Bronchial epithelial cell (primary cell): Measurements from ENCODE around the gene ELOVL3. TPM values are rescaled to one million over a fixed set of nuclear protein-coding genes. Genes with fewer than 3 reads are reported as not detected.
"Not testable (repeated sequence)": the region's sequence is repeated elsewhere in the genome, so short reads cannot be mapped to it uniquely, and the experiment has no call there.

Experiments
- DNase-seq: peaks from one replicate; pipeline ENCODE4 v3.0.0-alpha.2; 2010; ENCODE audit warnings: low read depth
- FAIRE-seq: peaks from 2 replicates; lab custom pipeline; 2011; peaks lifted over from hg19 to GRCh38; lab: Jason Lieb, UNC
- H3K27me3 ChIP-seq: 2 replicates; pipeline ENCODE4 v1.5.1; 2011; ENCODE audit warnings: low read length; ENCODE audit not compliant: control insufficient read depth, insufficient read depth
- H3K36me3 ChIP-seq: 2 replicates; pipeline ENCODE4 v1.5.1; 2011; ENCODE audit warnings: low read length; ENCODE audit not compliant: control insufficient read depth, insufficient read depth
- H3K4me3 ChIP-seq: 2 replicates; pipeline ENCODE4 v1.5.1; 2011; ENCODE audit warnings: mild to moderate bottlenecking, low read depth, low read length, control low read depth
- total RNA-seq: library from RNA; depleted of rRNA; stranded (reverse); fragments of >200 nt; gene quantifications from 2 replicates; pipeline ENCODE4 v1.2.1, GENCODE V29; 2014
- TF ChIP-seq, protein P1 (sequence below): IDR thresholded peaks from 2 replicates; pipeline ENCODE4 v1.5.1; 2011; ENCODE audit warnings: mild to moderate bottlenecking, moderate library complexity, low read length, control low read depth, inconsistent platforms; ENCODE audit not compliant: insufficient read depth, severe bottlenecking

The ELOVL3 gene, protein sequence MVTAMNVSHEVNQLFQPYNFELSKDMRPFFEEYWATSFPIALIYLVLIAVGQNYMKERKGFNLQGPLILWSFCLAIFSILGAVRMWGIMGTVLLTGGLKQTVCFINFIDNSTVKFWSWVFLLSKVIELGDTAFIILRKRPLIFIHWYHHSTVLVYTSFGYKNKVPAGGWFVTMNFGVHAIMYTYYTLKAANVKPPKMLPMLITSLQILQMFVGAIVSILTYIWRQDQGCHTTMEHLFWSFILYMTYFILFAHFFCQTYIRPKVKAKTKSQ
- total RNA-seq: not detected in 2 replicates

DNA sequence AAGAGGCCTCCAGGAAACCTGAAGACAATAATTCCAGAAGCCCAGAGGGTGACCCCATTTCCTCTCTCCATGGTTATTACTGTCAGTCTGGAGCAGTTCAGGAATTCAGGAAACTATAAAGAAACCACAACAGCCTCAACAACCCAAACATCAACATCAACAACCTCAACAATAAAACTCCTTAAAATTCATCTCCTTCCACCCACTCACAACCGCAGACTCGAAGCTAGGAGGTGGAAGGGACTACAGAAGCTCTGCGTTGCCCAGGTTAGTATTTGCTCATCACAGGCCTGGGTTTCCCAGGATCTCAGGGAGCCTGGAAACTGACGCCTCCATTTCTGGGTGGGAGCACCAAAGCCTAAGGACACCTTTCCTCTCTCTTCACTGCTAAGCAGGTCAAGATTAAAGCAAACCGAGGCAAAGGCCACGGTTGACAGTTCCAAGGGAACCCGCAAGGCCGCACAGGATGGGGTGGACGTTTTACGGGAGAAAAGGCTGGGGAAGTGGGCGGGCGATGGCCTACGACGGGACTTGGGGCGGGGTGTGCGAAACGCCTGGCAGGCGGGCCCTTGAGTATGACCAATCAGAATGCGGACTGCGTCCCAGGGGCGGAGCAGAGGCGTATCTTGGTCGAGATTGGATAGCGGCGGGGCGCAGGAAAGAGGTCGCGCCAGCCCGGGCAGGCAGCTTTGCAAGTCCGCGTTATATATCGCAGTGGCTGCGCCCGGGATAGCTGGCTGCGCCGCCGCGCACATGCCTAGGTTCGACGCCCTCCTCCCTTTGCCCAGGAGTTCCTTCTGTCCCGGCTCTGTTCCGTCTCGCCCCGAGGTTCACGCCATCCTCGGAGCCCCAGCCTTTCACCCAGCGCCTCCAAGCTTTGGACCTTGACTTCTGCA lies at the start of gene ELOVL3:
TSS of gene ELOVL3 (plus strand) at position 654 of the 896 bp plus-strand sequence. CDS start 250 bp downstream, outside the sequence.
- FAIRE-seq (no peak), DNase-seq (peak; percentile 91)
- Histone ChIP-seq H3K27me3 (peaks cover 5% of the 10 kb centered on the region), H3K4me3 (peak within 1 kb of the TSS; percentile 12), H3K36me3 (no peaks in the 10 kb centered on the region)
- TF ChIP-seq, protein P1, sequence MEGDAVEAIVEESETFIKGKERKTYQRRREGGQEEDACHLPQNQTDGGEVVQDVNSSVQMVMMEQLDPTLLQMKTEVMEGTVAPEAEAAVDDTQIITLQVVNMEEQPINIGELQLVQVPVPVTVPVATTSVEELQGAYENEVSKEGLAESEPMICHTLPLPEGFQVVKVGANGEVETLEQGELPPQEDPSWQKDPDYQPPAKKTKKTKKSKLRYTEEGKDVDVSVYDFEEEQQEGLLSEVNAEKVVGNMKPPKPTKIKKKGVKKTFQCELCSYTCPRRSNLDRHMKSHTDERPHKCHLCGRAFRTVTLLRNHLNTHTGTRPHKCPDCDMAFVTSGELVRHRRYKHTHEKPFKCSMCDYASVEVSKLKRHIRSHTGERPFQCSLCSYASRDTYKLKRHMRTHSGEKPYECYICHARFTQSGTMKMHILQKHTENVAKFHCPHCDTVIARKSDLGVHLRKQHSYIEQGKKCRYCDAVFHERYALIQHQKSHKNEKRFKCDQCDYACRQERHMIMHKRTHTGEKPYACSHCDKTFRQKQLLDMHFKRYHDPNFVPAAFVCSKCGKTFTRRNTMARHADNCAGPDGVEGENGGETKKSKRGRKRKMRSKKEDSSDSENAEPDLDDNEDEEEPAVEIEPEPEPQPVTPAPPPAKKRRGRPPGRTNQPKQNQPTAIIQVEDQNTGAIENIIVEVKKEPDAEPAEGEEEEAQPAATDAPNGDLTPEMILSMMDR: no peak

DNA sequence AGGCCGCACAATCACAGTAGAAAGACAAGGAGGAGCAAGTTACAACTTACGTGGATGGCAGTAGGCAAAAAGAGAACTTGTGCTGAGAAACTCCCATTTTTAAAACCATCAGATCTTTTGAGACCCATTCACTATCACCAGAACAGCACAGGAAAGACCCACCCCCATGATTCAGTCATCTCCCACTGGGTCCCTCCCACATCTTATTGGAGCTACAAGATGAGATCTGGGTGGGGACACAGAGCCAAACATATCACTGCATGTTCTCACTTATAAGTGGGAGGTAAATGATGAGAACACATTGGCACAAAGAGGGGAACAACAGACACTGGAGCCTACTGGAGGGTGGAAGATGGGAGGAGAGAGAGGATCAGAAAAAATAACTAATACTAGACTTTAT lies 41.5 kb upstream of the ELOVL3 start:
- Histone ChIP-seq H3K4me3 (no peak overlapping the region), H3K36me3 (no peaks in the 10 kb centered on the region), H3K27me3 (peaks cover 2% of the 10 kb centered on the region)
- FAIRE-seq (no peak), DNase-seq (no peak)
- TF ChIP-seq, protein P1: no peak

DNA sequence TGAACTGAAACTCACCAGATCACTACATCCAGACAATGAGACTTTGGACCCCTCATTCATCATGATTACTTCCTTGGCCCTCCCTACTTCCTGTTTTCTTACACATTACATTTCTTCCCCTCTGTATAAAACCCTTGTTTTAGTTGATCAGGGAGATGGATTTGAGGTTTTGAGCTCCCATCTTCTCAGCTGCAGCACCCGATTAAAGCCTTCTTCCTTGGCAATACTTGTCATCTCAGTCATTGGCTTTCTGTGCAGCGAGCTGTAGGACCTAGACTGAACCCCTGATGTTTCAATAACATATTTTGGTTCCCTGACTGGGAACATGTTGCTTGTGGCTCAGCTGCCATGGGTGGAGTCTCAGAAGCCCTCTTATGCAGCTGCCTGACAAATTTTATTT lies 40.8 kb upstream of the ELOVL3 start:
- TF ChIP-seq, protein P1: no peak
- FAIRE-seq (no peak), DNase-seq (no peak)
- Histone ChIP-seq H3K27me3 (peaks cover 2% of the 10 kb centered on the region), H3K4me3 (no peak overlapping the region), H3K36me3 (no peaks in the 10 kb centered on the region)

DNA sequence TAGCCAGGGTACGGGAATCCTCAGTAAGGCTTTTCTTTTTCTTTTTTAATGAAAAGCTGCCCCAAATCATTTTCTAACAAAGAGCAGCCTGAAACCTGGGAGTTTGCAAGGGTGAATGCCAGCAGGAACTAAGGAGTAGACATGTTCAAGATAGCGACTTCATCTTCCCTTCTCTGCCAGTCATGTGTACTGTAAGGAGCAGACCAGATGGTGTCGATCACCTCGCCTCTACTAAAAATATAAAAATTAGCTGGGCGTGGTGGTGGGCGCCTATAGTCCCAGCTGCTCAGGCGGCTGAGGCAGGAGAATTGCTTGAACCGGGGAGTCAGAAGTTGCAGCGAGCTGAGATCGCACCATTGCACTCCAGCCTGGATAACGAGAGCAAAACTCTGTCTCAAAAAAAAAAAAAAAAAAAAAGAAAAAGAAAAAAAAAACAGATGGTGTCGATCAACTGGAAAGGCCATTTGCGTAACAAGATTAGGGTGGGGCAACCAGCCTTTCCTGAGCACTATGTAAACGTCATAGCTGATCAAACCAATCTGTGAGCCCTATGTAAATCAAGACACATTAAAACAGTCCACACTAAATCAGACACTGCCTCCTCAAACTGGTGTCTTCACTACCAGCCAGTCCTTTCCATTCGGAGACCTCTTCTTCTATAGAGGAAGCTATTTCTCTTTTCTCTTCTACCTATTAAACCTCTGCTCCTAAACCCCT lies 40.1 kb upstream of the ELOVL3 start:
- Histone ChIP-seq H3K27me3 (peaks cover 2% of the 10 kb centered on the region), H3K4me3 (no peak overlapping the region), H3K36me3 (no peaks in the 10 kb centered on the region)
- TF ChIP-seq, protein P1: no peak
- DNase-seq: no peak
- no peak for FAIRE-seq

DNA sequence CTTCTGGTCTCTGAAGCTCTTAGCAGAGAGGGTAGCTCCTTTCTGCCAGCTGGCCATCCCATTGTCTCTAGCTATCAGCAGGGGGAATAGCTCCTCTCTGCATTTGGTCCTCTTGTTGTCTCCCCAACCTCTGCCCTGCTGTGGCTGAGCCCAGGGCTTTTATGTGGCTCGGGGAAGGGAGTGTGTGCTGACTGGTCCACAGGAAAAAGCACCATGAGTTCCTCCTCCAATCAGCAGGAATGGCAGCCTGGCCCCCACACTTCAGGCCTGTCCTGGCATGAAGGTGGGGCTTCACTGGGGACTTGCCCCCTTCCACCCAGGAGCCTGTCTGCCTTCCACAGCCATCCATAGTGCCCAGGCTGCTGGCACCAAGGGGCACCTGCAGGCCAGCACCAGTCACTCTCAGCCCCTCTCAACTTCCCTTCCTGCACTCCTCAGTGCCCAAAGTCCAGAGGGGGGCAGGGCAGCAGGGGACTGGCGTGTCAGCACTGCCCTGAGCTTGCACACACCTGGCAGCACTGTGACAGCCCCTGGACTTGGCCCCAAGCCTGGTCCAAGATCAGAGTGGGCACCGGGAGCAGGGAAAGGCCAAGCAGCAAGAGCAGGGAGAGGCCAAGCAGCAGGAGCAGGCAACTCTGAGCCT lies 37.7 kb upstream of the ELOVL3 start:
- DNase-seq: no peak
- TF ChIP-seq, protein P1: no peak
- Histone ChIP-seq H3K36me3 (no peaks in the 10 kb centered on the region), H3K27me3 (peaks cover 2% of the 10 kb centered on the region), H3K4me3 (no peak overlapping the region)
- FAIRE-seq: no peak

DNA sequence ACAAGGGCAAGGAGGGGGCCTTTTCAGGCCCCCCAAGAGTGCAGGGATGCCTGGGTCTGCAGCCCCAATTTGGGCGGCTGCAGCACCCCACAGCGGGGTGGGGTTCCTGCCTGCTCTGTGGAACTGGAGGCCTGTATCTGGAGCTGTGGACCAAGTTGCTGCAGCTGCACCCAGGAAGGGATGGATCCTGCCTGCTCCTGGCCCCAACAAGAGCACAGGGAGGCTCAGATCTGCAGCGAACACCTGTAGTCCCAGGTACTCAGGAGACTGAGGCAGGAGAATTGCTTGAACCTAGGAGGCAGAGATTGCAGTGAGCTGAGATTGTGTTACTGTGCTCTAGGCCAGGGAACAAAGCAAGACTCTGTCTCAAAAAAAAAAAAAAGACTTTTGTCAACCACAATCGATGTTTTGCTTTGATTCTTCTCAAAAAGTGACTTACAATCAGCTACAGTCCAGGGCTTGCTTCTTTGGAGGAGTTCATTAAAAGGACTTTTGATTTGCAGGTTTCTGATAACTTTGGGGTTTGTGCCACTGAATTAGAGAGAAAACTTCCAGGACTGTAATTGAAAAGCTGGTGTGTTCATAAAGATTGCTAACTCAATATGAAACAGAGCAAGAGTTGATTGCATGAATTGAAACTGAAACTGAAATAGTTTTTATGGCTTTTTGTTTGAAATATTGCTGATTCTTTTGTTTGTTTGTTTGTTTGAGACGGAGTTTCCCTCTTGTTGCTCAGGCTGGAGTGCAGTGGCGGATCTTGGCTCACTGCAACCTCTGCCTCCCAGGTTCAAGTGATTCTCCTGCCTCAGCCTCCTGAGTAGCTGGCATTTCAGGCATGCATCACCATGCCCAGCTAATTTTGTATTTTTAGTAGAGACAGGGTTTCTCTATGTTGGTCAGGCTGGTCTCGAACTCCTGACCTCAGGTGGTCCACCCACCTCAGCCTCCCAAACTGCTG lies 36.9 kb upstream of the ELOVL3 start:
- not testable (repeated sequence) for H3K36me3 ChIP-seq, FAIRE-seq, H3K27me3 ChIP-seq, DNase-seq, H3K4me3 ChIP-seq
